SK-N-MC (cell line): ENCODE data around the gene PRRC2B.

ENCODE experiments used
- DNase-seq: peaks from one replicate; pipeline ENCODE4 v3.0.0-alpha.2; 2011; ENCODE audit warnings: low read depth, low spot score
- H3K27ac ChIP-seq: fragments of 200-600 bp; sonication (generic); 2 replicates; pipeline ENCODE4 v1.5.1; 2016; ENCODE audit warnings: mixed run types
- H3K36me3 ChIP-seq: fragments of 200-600 bp; sonication (generic); 2 replicates; pipeline ENCODE4 v1.6.1; 2017; ENCODE audit warnings: antibody characterized with exemption, low read length, mixed read lengths; ENCODE audit not compliant: insufficient read depth
- H3K4me3 ChIP-seq: fragments of 200-600 bp; sonication (generic); 2 replicates; pipeline ENCODE4 v1.5.1; 2016
- H3K9ac ChIP-seq: fragments of 200-600 bp; sonication (generic); 2 replicates; pipeline ENCODE4 v1.8.0; 2017; ENCODE audit warnings: mixed run types, mixed read lengths; ENCODE audit not compliant: insufficient read length
- H3K9me3 ChIP-seq: fragments of 200-600 bp; sonication (generic); 2 replicates; pipeline ENCODE4 v1.6.1; 2017; ENCODE audit warnings: low read depth, mild to moderate bottlenecking, antibody characterized with exemption, low read length, moderate library complexity, mixed read lengths
- EZH2 ChIP-seq: fragments of 200-600 bp; sonication (generic); IDR thresholded peaks from one replicate; pipeline ENCODE4 v1.6.1; 2017; ENCODE audit warnings: antibody characterized with exemption
- FOXP2 ChIP-seq: optimal IDR thresholded peaks from 2 replicates; pipeline ENCODE3; 2011; ENCODE audit warnings: mild to moderate bottlenecking, moderate library complexity; ENCODE audit not compliant: insufficient read depth; ENCODE audit errors: extremely low read length, control extremely low read depth
- POLR2AphosphoS5 ChIP-seq: IDR thresholded peaks from 2 replicates; pipeline ENCODE4 v1.6.1; 2012; ENCODE audit warnings: mild to moderate bottlenecking, low read depth, low read length, borderline replicate concordance

The PRRC2B gene

GRCh38 chr9:131396626-131397025 is 2.7 kb downstream of the PRRC2B start:
- peak overlapping the region; percentile 64 for H3K9ac ChIP-seq
- peaks cover 17% of the 10 kb centered on the region for H3K36me3 ChIP-seq
- H3K27ac ChIP-seq, result no peak overlapping the region
- no peak for DNase-seq
- no peak for TF ChIP-seq POLR2AphosphoS5
- no peak for TF ChIP-seq EZH2
- no peak for TF ChIP-seq FOXP2
- H3K9me3 ChIP-seq, result no peaks in the 10 kb centered on the region
- peak overlapping the region; percentile 97 for H3K4me3 ChIP-seq

GRCh38 chr9:131397100-131397790 is 3.4 kb downstream of the PRRC2B start:
- Histone ChIP-seq H3K36me3 (peaks cover 21% of the 10 kb centered on the region), H3K9me3 (no peaks in the 10 kb centered on the region), H3K9ac (peak overlapping the region; percentile 64), H3K27ac (peak overlapping the region; percentile 50), H3K4me3 (peak overlapping the region; percentile 97)
- TF ChIP-seq FOXP2, result no peak
- no peak for TF ChIP-seq EZH2
- TF ChIP-seq POLR2AphosphoS5, result no peak
- no peak for DNase-seq

GRCh38 chr9:131398204-131398603 is 4.3 kb downstream of the PRRC2B start:
- Histone ChIP-seq H3K4me3 (peak overlapping the region; percentile 97), H3K36me3 (peaks cover 28% of the 10 kb centered on the region), H3K27ac (no peak overlapping the region; the same call in 1 of the 2 replicates), H3K9ac (no peak overlapping the region), H3K9me3 (no peaks in the 10 kb centered on the region)
- no peak for DNase-seq
- no peak for TF ChIP-seq POLR2AphosphoS5
- no peak for TF ChIP-seq FOXP2
- no peak for TF ChIP-seq EZH2

GRCh38 chr9:131399972-131400371 is 6.1 kb downstream of the PRRC2B start:
- no peak for DNase-seq
- Histone ChIP-seq H3K9ac (no peak overlapping the region), H3K4me3 (no peak overlapping the region), H3K27ac (no peak overlapping the region), H3K9me3 (no peaks in the 10 kb centered on the region), H3K36me3 (peaks cover 26% of the 10 kb centered on the region)
- no peak for TF ChIP-seq FOXP2
- TF ChIP-seq EZH2, result no peak
- no peak for TF ChIP-seq POLR2AphosphoS5

DNA sequence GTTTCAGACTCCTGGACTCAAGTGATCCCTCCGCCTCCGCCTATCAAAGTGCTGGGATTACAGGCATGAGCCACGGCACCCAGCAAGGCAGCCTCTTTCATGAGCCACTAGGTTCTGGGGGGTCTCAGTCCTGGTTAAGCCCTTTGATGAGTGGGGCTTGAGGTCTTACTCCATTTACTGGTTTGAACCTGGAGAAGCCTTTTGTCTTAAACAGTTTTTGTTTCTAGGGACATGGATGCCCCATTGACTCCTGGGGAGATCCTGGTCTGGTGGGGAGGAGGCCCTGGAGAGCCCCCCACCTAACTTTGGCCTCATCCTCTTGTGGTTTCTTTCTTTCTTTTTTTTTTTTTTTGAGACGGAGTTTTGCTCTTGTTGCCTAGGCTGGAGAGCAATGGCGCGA is 6.7 kb downstream of the PRRC2B start:
- TF ChIP-seq EZH2 (no peak), FOXP2 (no peak), POLR2AphosphoS5 (no peak)
- Histone ChIP-seq H3K9me3 (no peaks in the 10 kb centered on the region), H3K4me3 (no peak overlapping the region), H3K36me3 (peaks cover 26% of the 10 kb centered on the region), H3K9ac (no peak overlapping the region), H3K27ac (no peak overlapping the region)
- no peak for DNase-seq

DNA sequence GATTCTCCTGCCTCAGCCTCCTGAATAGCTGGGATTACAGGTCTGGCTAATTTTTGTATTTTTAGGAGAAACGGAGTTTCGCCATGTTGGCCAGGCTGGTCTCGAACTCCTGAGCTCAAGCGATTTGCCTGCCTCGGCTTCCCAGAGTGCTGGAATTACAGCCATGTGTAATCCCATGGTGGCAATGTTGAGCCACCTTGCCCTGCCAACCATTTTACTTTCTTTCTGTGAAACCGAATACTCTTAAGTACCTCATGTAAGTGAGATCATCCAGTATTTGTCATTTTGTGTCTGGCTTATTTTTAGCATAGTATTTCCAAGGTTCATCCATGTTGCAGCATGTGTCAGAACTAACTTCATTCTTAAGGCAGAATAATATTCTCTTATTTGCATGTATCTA is 8.2 kb downstream of the PRRC2B start:
- H3K27ac ChIP-seq, result peak overlapping the region; percentile 54; the same call in 1 of the 2 replicates
- no peak overlapping the region for H3K4me3 ChIP-seq
- peaks cover 26% of the 10 kb centered on the region for H3K36me3 ChIP-seq

DNA sequence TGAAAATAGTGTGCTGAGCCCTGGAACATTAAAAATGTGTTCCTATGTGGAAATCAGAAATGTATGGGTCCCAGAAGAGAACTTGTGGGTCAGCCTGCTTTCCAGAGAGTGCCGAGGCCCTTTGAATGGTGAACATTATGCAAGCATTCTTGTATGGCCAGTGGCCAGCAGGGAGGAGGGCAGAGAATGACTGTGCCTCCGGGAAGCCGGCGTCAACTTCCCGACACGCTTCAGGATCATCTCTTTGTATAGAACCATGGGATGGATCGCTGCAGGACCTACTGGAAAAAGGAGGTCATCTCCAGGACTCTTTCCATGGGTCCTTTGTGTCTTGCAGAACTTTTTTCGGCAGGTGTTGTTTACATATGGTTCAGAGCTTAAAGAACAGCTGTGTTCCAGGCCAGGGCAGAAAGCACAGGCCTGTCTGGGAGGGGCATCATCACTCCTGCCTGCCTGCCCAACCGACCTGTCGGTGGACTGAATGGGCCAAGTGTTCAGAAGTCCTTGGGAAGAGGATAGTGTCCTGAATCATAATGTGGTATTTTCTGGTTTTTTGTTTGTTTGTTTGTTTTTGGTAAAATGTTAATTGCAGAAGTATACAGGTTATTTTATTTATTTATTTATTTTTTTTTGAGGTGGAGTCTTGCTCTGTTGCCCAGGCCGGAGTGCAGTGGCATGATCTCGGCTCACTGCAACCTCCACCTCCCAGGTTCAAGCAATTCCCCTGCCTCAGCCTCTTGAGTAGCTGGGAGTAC is 9.0 kb downstream of the PRRC2B start:
- Histone ChIP-seq H3K4me3 (no peak overlapping the region), H3K27ac (no peak overlapping the region; the same call in 1 of the 2 replicates)

More for the DNA sequence above, 8.2 kb downstream of the PRRC2B start:
- Histone ChIP-seq H3K9ac (no peak overlapping the region), H3K9me3 (no peaks in the 10 kb centered on the region)
- TF ChIP-seq POLR2AphosphoS5 (no peak; the same call in 1 of the 2 replicates), EZH2 (no peak), FOXP2 (no peak)
- no peak for DNase-seq

GRCh38 chr9:131403493-131403773 is 9.5 kb downstream of the PRRC2B start:
- Histone ChIP-seq H3K4me3 (no peak overlapping the region), H3K9me3 (no peaks in the 10 kb centered on the region), H3K27ac (no peak overlapping the region), H3K9ac (no peak overlapping the region), H3K36me3 (peaks cover 14% of the 10 kb centered on the region)
- TF ChIP-seq EZH2, result no peak
- TF ChIP-seq POLR2AphosphoS5, result no peak
- TF ChIP-seq FOXP2, result no peak
- DNase-seq, result no peak

More for the DNA sequence above, 9.0 kb downstream of the PRRC2B start:
- DNase-seq, result no peak
- peaks cover 19% of the 10 kb centered on the region for H3K36me3 ChIP-seq
- H3K9ac ChIP-seq, result no peak overlapping the region
- no peaks in the 10 kb centered on the region for H3K9me3 ChIP-seq
- TF ChIP-seq POLR2AphosphoS5 (no peak), EZH2 (no peak), FOXP2 (no peak)
